Neural progenitor cell (in vitro differentiated cells): ENCODE measurements around the gene CREBBP. TPM values are rescaled to one million over a fixed set of nuclear protein-coding genes. Genes with fewer than 3 reads are reported as not detected.

Source experiments
- DNase-seq: peaks from one replicate; pipeline ENCODE4 v3.0.0-alpha.2; 2016; ENCODE audit warnings: low spot score
- H2AFZ ChIP-seq: fragments of 200-600 bp; sonication (generic); replicated peaks from 2 replicates; pipeline ENCODE4 v1.6.1; 2016; ENCODE audit warnings: antibody characterized with exemption
- H3F3A ChIP-seq: fragments of 200-600 bp; sonication (generic); 2 replicates; pipeline ENCODE4 v1.6.1; 2016; ENCODE audit warnings: antibody characterized with exemption, low read depth
- H3K27ac ChIP-seq: fragments of 200-600 bp; sonication (generic); 2 replicates; pipeline ENCODE4 v1.5.1; 2016; ENCODE audit warnings: mild to moderate bottlenecking
- H3K27me3 ChIP-seq: fragments of 200-600 bp; sonication (generic); 2 replicates; pipeline ENCODE4 v1.6.1; 2016; ENCODE audit warnings: mild to moderate bottlenecking, moderate library complexity
- H3K36me3 ChIP-seq: fragments of 200-600 bp; sonication (generic); 2 replicates; pipeline ENCODE4 v1.5.1; 2016
- H3K4me1 ChIP-seq: fragments of 200-600 bp; sonication (generic); 2 replicates; pipeline ENCODE4 v1.6.1; 2016; ENCODE audit warnings: mixed run types
- H3K4me2 ChIP-seq: fragments of 200-600 bp; sonication (generic); 2 replicates; pipeline ENCODE4 v1.6.1; 2016
- H3K4me3 ChIP-seq: fragments of 200-600 bp; sonication (generic); 2 replicates; pipeline ENCODE4 v1.5.1; 2016
- H3K79me2 ChIP-seq: fragments of 200-600 bp; sonication (generic); 2 replicates; pipeline ENCODE4 v1.6.1; 2016; ENCODE audit warnings: low read depth
- H3K9ac ChIP-seq: fragments of 200-600 bp; sonication (generic); 2 replicates; pipeline ENCODE4 v1.6.1; 2016
- H3K9me3 ChIP-seq: fragments of 200-600 bp; sonication (generic); 2 replicates; pipeline ENCODE4 v1.5.1; 2016; ENCODE audit warnings: low read depth
- H4K20me1 ChIP-seq: fragments of 200-600 bp; sonication (generic); 2 replicates; pipeline ENCODE4 v1.6.1; 2016; ENCODE audit warnings: low read depth
- H3K27ac Mint-ChIP-seq: 3 replicates; pipeline ENCODE4 v1.8.0; 2021; ENCODE audit warnings: mixed read lengths
- H3K27me3 Mint-ChIP-seq: 2 replicates; pipeline ENCODE4 v1.8.0; 2022; ENCODE audit warnings: low read depth, mild to moderate bottlenecking, inconsistent platforms, moderate library complexity, mixed read lengths; ENCODE audit not compliant: insufficient read depth
- H3K36me3 Mint-ChIP-seq: 3 replicates; pipeline ENCODE4 v1.8.0; 2021; ENCODE audit warnings: mixed read lengths
- H3K4me1 Mint-ChIP-seq: 3 replicates; pipeline ENCODE4 v1.8.0; 2021; ENCODE audit warnings: mixed read lengths
- H3K4me3 Mint-ChIP-seq: 3 replicates; pipeline ENCODE4 v1.8.0; 2021; ENCODE audit warnings: mild to moderate bottlenecking, moderate library complexity, mixed read lengths
- H3K9me3 Mint-ChIP-seq: 3 replicates; pipeline ENCODE4 v1.8.0; 2020; ENCODE audit warnings: mixed read lengths
- CTCF ChIP-seq: fragments of 200-600 bp; sonication (generic); IDR thresholded peaks from 2 replicates; pipeline ENCODE4 v1.5.1; 2017; ENCODE audit warnings: antibody characterized with exemption, mild to moderate bottlenecking
- EZH2 ChIP-seq: fragments of 200-600 bp; sonication (generic); IDR thresholded peaks from 2 replicates; pipeline ENCODE4 v1.6.1; 2017; ENCODE audit warnings: antibody characterized with exemption, mild to moderate bottlenecking, moderate library complexity
- EZH2phosphoT487 ChIP-seq: fragments of 200-600 bp; sonication (generic); IDR thresholded peaks from 2 replicates; pipeline ENCODE4 v1.6.1; 2017; ENCODE audit warnings: antibody characterized with exemption
- total RNA-seq: library from RNA; depleted of rRNA; stranded (reverse); fragments of >200 nt; gene quantifications from 2 replicates; pipeline ENCODE4 v1.2.3, GENCODE V29; 2015; ENCODE audit warnings: low replicate concordance

Gene CREBBP
- total RNA-seq, 1 donor from 2014 or later = 60.6 TPM

GRCh38 chr16:3879258-3879886, 1.1 kb downstream of the CREBBP start:
- peaks cover 54% of the 10 kb centered on the region for H4K20me1 ChIP-seq
- no peaks in the 10 kb centered on the region for H3K9me3 ChIP-seq
- Mint-ChIP-seq H3K9me3 (peaks cover 11% of the 10 kb centered on the region), H3K27ac (peak overlapping the region; percentile 95), H3K36me3 (peaks cover 29% of the 10 kb centered on the region), H3K4me1 (peaks cover 55% of the 10 kb centered on the region), H3K4me3 (peak overlapping the region; percentile 96), H3K27me3 (peaks cover 5% of the 10 kb centered on the region)
- peaks cover 55% of the 10 kb centered on the region for H3K79me2 ChIP-seq
- peak overlapping the region; percentile 85 for H3K9ac ChIP-seq
- DNase-seq = peak; percentile 54
- no peak for TF ChIP-seq CTCF
- no peaks in the 10 kb centered on the region for H3F3A ChIP-seq
- no peak overlapping the region for H3K27ac ChIP-seq
- no peaks in the 10 kb centered on the region for H3K27me3 ChIP-seq
- H3K4me1 ChIP-seq = peaks cover 40% of the 10 kb centered on the region
- no peak overlapping the region for H2AFZ ChIP-seq
- no peaks in the 10 kb centered on the region for H3K36me3 ChIP-seq
- peak overlapping the region; percentile 99 for H3K4me3 ChIP-seq
- H3K4me2 ChIP-seq = peak overlapping the region; percentile 91

- Histone ChIP-seq H3K4me1 (peaks cover 48% of the 10 kb centered on the region), H4K20me1 (peaks cover 62% of the 10 kb centered on the region), H3K79me2 (peaks cover 62% of the 10 kb centered on the region), H3K27me3 (no peaks in the 10 kb centered on the region), H3K27ac (no peak overlapping the region), H3F3A (no peaks in the 10 kb centered on the region), H3K4me3 (peak overlapping the region; percentile 99), H2AFZ (no peak overlapping the region), H3K9ac (peak overlapping the region; percentile 53), H3K9me3 (no peaks in the 10 kb centered on the region), H3K36me3 (no peaks in the 10 kb centered on the region), H3K4me2 (peak overlapping the region; percentile 91)
- no peak for TF ChIP-seq EZH2
- no peak for TF ChIP-seq CTCF
- no peak for TF ChIP-seq EZH2phosphoT487
- no peak overlapping the region for H3K27ac Mint-ChIP-seq
- peaks cover 11% of the 10 kb centered on the region for H3K9me3 Mint-ChIP-seq
- peaks cover 2% of the 10 kb centered on the region for H3K27me3 Mint-ChIP-seq
- H3K4me1 Mint-ChIP-seq = peaks cover 62% of the 10 kb centered on the region
- H3K36me3 Mint-ChIP-seq = peaks cover 31% of the 10 kb centered on the region
- H3K4me3 Mint-ChIP-seq = peak overlapping the region; percentile 96
- DNase-seq = no peak
These were observed 1.9 kb downstream of the CREBBP start for GRCh38 chr16:3878610-3879009.

- H3K9me3 ChIP-seq = no peaks in the 10 kb centered on the region
- no peak overlapping the region for H3K27ac Mint-ChIP-seq
- H2AFZ ChIP-seq = no peak overlapping the region
- H3K36me3 ChIP-seq = no peaks in the 10 kb centered on the region
- H3K4me1 Mint-ChIP-seq = peaks cover 70% of the 10 kb centered on the region
- peaks cover 81% of the 10 kb centered on the region for H4K20me1 ChIP-seq
- H3F3A ChIP-seq = peaks cover 6% of the 10 kb centered on the region
- no peak overlapping the region for H3K4me3 ChIP-seq
- peaks cover 31% of the 10 kb centered on the region for H3K36me3 Mint-ChIP-seq
- H3K4me1 ChIP-seq = peaks cover 67% of the 10 kb centered on the region
- DNase-seq = no peak
- no peak overlapping the region for H3K9ac ChIP-seq
- peaks cover 82% of the 10 kb centered on the region for H3K79me2 ChIP-seq
- no peak for TF ChIP-seq CTCF
- TF ChIP-seq EZH2phosphoT487 = no peak
- TF ChIP-seq EZH2 = no peak
- H3K4me2 ChIP-seq = peak overlapping the region; percentile 91
- peak overlapping the region; percentile 52 for H3K4me3 Mint-ChIP-seq
- H3K9me3 Mint-ChIP-seq = peaks cover 9% of the 10 kb centered on the region
- no peaks in the 10 kb centered on the region for H3K27me3 Mint-ChIP-seq
- H3K27me3 ChIP-seq = no peaks in the 10 kb centered on the region
- H3K27ac ChIP-seq = no peak overlapping the region
These were observed 3.8 kb downstream of the CREBBP start for GRCh38 chr16:3876695-3877094.
